ENCODE measurements around the gene ST6GALNAC2.

DNA sequence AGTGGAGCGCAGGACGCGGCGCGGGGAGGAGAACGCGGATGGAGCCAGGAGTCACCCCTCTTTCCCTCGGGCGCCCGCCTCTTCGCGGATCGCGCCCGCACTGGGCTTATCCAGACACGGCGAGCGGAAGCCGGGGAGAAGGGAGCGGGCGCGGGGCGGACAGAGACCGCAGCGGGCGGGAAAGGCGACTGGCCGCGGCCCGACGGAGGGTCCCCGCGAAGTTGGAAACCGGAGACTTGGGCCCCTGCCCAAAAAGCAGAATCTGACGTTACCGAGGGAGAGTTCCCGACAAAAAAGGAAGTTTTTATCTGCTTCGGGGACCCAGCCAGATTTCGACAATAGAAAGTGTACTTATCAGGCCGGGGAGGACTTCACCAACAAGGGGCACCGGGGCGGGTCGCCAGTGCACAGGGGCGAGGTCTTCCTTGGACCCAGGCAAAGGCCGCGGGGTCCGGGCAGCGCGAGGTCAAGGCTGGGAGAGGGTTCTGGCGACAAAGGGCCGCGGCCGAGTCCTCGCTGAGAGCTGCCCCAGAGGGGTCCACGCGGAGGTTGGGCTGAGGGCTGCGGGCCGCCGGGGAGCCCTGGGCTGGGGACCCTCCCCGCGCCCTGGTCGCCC lies 519 bp downstream of the ST6GALNAC2 start:
- TF ChIP-seq EZH2 (IDR thresholded peaks at IDR 0.05; ENCODE audit: insufficient read depth, poor library complexity, severe bottlenecking) (no peak), EZH2phosphoT487 (IDR thresholded peaks at IDR 0.05; ENCODE audit: insufficient read depth, low read depth) (no peak)
